Stimulated activated CD4-positive, alpha-beta T cell treated with anti-CD3 and anti-CD28 coated beads, Interleukin-1b, Interleukin-23, amount 100 ng/mL, for 48 hours (primary cell): Measurements from ENCODE around the gene MUSTN1.
A peak's percentile ranks its signal among the peaks of the same experiment; 100 is the strongest.

ENCODE experiments used
- DNase-seq: peaks from one replicate; pipeline ENCODE4 v3.0.0-alpha.2; 2020

Gene MUSTN1

GRCh38 chr3:52830535-52831258, 4.1 kb downstream of the MUSTN1 start, which contains the start of gene ITIH4:
TSS of gene ITIH4 (minus strand) at chr3:52830672. CDS start at chr3:52830642, 30 bp downstream.
- DNase-seq, result no peak

DNA sequence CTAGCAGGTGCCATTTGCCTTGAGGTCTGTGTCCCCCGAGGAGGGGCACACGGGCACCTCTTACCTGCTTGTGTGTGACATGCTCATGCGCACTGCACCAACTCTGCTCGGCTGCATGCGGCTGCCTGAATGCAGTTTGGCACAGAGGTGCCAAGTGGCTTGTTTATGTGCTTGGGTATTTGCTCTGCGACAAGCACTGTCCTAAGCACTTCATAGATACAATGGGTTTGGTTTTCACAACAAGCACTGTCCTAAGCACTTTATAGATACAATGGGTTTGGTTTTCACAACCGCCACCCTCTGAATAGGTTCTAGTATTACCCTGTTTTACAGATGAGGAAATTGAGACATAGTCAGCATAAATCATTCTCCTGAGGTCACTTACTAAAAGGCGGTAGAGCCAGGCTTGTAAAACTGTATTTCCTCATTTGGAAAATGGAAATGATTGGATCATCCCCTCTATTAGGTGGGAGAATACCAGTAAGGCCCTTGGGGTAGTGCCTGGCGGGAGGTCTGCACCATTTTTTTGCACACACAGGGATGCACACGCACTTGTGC, 4.8 kb downstream of the MUSTN1 start:
- no peak for DNase-seq

GRCh38 chr3:52829482-52829881, 5.3 kb downstream of the MUSTN1 start:
- no peak for DNase-seq

- DNase-seq, result no peak
Measured at GRCh38 chr3:52827866-52828376, 6.9 kb downstream of the MUSTN1 start.

DNA sequence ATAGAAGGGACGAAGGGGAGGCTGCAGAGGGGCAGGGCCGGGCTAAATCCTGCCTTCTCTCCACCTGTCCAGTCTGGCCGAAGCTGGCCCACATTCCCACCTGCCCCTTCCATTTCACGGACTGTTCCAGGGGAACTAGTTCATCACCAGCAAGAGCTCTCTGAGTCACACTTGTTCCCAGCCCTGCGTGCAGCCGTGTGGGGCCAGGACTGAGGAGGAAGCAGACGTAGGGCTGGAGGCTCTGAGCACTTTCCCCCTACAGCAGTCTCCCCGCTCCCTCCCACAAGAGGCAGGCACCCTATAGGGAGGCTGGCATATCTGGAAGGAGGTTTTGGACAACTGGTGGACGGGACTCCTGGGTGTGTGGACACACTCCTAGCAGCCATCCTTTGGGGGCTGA, 7.4 kb downstream of the MUSTN1 start:
- DNase-seq, result no peak

DNA sequence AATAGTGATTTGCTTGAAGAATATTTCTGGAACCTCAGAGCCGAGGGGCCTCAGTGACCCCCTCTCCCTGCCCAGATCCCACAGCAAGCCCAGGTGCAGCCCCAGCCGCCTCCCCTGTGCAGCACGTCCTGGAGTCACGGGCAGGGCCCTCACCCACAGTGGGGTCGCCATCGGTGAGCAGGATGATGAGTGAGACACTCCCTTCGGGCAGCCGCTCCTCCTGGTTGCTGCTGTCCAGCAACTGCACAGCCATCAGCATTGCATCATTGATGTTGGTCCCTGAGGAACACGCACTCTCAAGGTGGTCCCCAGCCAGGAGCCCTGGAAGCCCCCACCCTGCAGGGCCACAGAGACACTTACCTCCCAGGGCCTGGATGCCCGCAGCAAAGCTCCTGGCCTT, 10.8 kb downstream of the MUSTN1 start:
- no peak for DNase-seq

DNA sequence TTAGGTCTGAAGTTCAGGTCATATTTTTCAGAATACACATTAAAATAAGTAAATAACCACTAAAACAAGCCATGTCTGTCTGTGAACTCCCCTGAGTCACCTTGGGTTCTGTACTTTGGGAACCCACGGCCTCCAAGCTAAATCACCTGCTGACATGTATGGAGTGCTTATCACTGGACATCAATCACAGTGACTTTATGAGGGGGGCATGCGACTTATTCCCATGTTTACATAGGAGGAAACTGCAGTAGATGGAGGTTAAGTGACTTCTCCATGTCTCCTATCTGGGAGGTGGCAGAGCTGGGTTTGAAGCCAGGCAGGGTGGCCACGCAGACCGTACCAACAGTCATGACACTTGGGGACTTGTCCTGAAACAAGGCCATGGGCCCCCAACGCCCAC, 12.5 kb downstream of the MUSTN1 start:
- DNase-seq, result no peak

DNA sequence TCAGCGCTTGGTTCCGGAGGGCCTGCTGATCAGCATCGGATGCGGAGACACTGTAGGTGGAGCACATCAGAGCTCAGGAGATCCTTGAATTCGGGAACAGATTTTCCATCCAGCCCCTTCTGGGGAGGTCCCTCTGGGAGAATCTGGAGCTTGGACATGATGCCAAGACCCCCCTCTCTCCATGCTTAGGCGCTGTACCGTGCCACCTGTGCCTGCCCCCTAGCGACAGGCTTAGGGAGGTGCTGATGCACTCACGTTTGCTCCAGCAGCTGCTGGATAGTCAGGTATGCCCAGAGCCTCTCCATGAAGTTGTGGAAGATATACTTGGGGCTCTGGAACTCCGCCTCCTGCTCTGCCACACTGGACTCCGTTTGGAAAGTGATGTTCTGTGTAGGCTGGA, 14.1 kb downstream of the MUSTN1 start:
- peak; percentile 23 for DNase-seq

GRCh38 chr3:52819936-52820335, 14.9 kb downstream of the MUSTN1 start:
- no peak for DNase-seq

GRCh38 chr3:52817860-52818259, 17.0 kb downstream of the MUSTN1 start:
- DNase-seq, result no peak

GRCh38 chr3:52817221-52817620, 17.6 kb downstream of the MUSTN1 start:
- no peak for DNase-seq

GRCh38 chr3:52816654-52817053, 18.2 kb downstream of the MUSTN1 start:
- DNase-seq, result no peak

DNA sequence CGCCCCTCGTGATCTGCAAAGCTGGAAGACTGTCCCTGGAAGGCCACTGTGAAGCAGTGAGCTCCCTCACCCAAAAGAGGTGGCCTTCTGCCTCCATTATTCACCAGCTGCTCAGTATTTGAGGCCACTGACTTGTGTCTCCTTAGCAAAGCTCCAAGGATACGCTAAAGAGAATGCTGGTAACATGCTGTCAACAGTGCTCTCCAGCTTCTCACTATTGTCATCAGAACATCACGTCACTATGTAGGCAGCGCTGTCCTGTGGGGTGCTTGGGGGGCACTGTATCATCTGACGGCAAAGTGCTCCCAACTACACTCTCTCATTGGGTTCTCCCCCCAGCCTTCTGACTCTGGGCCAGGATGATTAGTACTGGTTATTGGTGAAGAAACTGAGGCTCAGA, 18.6 kb downstream of the MUSTN1 start:
- DNase-seq, result no peak

DNA sequence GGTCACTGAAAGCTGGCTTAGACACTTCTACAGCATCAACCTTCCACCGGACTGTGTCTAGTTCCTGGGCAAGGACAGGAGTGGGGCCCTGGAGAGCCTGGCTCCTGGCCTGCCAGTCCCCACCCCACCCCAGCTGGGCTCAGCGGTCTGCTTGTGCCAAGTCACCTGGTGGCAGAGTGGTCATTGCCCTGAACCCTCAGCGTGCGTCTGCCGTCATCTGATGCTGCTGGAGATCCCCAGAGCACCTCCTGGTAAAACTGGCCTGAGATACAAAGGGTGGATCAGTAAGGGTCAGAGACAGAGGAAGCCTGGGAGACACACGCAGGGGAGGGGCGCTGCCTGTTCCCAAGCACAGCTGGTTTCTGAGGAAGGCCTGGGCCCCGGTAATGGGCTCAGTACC, 21.0 kb downstream of the MUSTN1 start:
- DNase-seq, result no peak

- no peak for DNase-seq
Measured at GRCh38 chr3:52811452-52812011, 23.3 kb downstream of the MUSTN1 start.

DNA sequence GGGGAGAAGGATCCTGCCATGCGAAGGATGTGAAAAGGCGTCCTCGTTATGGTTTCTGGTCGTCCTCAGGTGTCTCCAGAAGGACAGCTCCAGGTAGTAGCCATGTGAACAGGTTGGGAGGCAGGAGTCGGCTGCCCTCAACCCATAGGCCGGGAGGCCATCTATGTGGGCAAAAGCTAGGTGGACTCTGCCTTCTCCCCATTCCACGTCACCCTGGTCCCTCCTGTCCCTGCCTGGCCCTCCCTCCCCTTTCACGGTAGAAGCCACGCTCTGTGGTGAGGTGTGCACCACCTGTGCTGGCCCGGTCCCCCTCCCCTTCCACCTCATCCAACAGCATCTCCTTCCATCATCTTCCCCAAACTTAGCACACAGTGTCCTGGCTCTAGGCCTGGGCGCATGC, 23.9 kb downstream of the MUSTN1 start:
- DNase-seq, result no peak

- no peak for DNase-seq
Measured at GRCh38 chr3:52809662-52810377, 25.0 kb downstream of the MUSTN1 start.

DNA sequence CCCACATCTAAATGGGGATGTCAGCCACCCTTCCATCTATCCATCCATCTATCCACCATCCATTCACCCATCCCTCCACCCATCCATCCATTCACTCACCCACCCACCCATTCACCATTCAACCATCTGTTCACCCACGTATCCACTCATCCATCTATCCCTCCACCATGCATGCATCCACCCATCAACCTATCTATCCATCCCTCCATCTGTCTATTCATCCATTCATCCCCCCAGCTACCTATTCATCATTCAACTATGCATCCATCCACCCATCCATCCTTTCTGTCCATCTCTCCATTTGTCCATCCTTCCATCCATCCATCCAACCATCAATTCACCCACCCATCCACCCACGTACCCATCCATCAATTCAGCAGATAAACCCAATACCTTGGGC, 25.7 kb downstream of the MUSTN1 start:
- no peak for DNase-seq

DNA sequence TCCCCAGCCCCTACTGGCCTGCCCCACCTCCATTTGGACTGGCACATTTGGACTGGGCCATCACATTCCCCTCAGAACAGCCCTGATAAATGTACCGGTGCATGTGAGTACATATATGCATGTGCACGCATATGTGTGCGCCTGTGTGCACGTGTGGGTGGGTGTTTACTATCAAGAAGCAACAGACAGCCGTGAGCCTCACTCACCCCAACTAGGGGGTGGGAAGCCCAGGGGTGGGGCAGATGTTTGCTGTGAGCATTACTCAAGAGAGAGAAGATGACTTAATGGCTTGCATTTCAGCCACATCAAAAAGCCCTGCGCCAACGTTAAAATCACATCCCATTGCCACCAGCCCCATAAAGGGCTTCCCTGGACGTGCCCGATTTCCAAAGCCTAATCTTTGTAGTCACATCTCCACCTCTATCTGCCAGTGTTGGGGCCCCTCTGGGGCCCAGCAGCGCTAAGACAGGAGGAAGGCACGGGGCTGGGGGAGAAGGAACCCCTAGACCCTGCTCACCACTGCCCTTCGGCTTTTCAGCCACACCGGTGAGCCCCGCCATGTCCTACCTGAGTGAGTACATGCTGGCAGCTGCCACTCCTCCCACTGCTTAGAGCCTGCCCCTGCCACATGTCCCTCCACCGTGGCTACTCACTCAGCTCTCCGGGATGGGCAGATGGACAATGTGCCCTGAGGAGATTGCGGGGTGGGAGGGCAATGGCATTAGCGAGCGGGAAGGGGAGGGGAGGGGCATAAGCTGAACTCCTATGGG, 29.4 kb downstream of the MUSTN1 start:
- no peak for DNase-seq

DNA sequence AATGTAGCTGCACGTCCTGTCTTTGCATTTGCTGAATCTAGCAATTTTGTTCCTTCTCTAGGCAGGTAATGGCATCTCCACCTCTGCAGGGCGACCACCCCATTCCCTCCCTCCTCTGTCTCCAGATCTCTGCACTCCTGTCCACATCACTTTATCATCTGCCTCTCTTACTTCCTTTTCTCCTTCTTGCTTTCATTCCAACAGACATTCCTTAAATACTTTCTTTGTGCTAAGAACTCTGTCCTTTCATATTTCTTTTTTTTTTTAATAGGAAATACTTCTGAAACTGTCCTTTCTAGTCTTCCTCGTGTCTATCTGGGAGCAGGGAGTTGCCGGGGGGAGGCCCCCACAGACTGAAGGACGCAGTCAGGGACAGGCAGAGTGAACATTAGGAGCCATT, 33.0 kb downstream of the MUSTN1 start:
- DNase-seq, result no peak

DNA sequence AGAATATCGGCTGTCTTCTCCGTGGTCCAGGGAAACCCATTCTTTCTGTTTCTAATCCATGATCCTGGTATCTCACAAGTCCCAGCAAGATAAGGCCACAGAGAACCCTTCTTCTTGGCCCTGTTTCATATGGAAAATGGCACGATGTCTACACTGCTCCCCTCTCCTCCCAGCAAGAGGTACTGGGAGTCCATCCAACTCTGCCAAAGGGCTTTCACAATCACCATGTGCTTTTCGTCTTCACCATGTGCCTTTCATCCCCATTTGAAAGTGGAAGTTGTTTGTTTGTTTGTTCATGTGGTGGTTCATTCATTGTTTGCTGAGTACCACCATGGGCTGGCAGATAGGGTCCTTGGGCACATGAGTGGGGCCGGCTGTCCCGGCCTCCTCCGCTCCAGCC, 34.7 kb downstream of the MUSTN1 start:
- DNase-seq, result no peak

DNA sequence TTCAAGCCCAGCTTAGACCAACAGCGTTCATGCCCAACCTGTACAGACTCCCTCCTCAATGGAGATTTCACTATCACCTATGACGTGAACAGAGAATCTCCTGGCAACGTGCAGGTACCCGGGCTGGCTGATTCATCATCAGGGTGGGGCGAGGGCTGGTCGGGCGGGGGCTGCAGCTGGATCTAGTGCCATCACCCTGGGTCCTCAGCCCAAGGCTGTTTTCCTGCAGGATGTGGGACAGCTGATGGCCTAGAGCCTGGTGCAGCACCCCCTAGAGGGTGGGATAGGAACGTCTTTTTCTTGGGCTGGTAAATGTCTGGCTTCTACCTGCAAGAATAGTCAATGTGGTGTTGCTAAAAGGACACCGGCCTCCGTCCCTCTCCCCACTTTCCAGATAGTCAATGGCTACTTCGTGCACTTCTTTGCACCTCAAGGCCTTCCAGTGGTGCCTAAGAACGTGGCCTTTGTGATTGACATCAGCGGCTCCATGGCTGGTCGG, 35.8 kb downstream of the MUSTN1 start:
- DNase-seq, result no peak
